ENCODE measurements around the gene EBLN2.

GRCh38 chr3:73021301-73021835 is 40.1 kb upstream of the EBLN2 start:
- no peak for TF ChIP-seq EZH2 (IDR thresholded peaks at IDR 0.05; ENCODE audit: borderline replicate concordance, low read length)
- TF ChIP-seq, protein P1, sequence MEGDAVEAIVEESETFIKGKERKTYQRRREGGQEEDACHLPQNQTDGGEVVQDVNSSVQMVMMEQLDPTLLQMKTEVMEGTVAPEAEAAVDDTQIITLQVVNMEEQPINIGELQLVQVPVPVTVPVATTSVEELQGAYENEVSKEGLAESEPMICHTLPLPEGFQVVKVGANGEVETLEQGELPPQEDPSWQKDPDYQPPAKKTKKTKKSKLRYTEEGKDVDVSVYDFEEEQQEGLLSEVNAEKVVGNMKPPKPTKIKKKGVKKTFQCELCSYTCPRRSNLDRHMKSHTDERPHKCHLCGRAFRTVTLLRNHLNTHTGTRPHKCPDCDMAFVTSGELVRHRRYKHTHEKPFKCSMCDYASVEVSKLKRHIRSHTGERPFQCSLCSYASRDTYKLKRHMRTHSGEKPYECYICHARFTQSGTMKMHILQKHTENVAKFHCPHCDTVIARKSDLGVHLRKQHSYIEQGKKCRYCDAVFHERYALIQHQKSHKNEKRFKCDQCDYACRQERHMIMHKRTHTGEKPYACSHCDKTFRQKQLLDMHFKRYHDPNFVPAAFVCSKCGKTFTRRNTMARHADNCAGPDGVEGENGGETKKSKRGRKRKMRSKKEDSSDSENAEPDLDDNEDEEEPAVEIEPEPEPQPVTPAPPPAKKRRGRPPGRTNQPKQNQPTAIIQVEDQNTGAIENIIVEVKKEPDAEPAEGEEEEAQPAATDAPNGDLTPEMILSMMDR (IDR thresholded peaks at IDR 0.05; ENCODE audit: low read length), result no peak

Measured in OCI-LY1 (cell line).